ENCODE results near the gene ACOT11.

The ACOT11 gene

GRCh38 chr1:54640361-54640760 lies 92.3 kb downstream of the ACOT11 start:
- Histone ChIP-seq H3K79me2 (ENCODE audit: low read length) (no peaks in the 10 kb centered on the region), H3K4me3 (ENCODE audit: low read length) (no peak overlapping the region), H3K9me3 (replicated peaks; ENCODE audit: insufficient read depth, low read length) (no peaks in the 10 kb centered on the region), H3K9ac (ENCODE audit: low read length) (no peak overlapping the region), H3K4me2 (ENCODE audit: low read depth, low read length) (no peak overlapping the region), H4K20me1 (ENCODE audit: insufficient read depth, low read length) (no peaks in the 10 kb centered on the region), H3K4me1 (ENCODE audit: low read length) (no peaks in the 10 kb centered on the region), H3K27me3 (replicated peaks; ENCODE audit: insufficient read depth, low read length) (no peaks in the 10 kb centered on the region), H3K27ac (ENCODE audit: low read length) (no peak overlapping the region), H3F3A (ENCODE audit: insufficient read depth, low read length) (no peaks in the 10 kb centered on the region), H3K36me3 (replicated peaks; ENCODE audit: insufficient read depth, low read length) (no peaks in the 10 kb centered on the region), H3K9me2 (replicated peaks; ENCODE audit: insufficient read depth, low read length) (no peaks in the 10 kb centered on the region), H2AFZ (ENCODE audit: low read length) (0 out of 2 replicates have a peak overlapping the region, but pooled peaks have one; percentile 33)
- DNase-seq = no peak
- no peak for TF ChIP-seq EZH2phosphoT487 (IDR thresholded peaks at IDR 0.05; ENCODE audit: low read length)
- no peak for TF ChIP-seq EZH2 (optimal IDR thresholded peaks at IDR 0.05; ENCODE audit: low read depth, low read length)
- TF ChIP-seq CTCF (IDR thresholded peaks at IDR 0.05; ENCODE audit: low read length) = no peak

GRCh38 chr1:54640863-54641836 lies 93.1 kb downstream of the ACOT11 start, which contains the start of gene MROH7:
Gene MROH7 (plus strand): TSS chr1:54641786. CDS start chr1:54652927, 11,141 bp downstream.
- Histone ChIP-seq H2AFZ (ENCODE audit: low read length) (no peak within 1 kb of the TSS), H3K4me1 (ENCODE audit: low read length) (no peaks in the 10 kb centered on the region), H3K4me2 (ENCODE audit: low read depth, low read length) (no peak within 1 kb of the TSS), H3K4me3 (ENCODE audit: low read length) (no peak within 1 kb of the TSS), H3K9me3 (replicated peaks; ENCODE audit: insufficient read depth, low read length) (no peaks in the 10 kb centered on the region), H3K9me2 (replicated peaks; ENCODE audit: insufficient read depth, low read length) (no peaks in the 10 kb centered on the region), H3K36me3 (replicated peaks; ENCODE audit: insufficient read depth, low read length) (no peaks in the 10 kb centered on the region), H3K27me3 (replicated peaks; ENCODE audit: insufficient read depth, low read length) (no peaks in the 10 kb centered on the region), H3K27ac (ENCODE audit: low read length) (no peak within 1 kb of the TSS), H3K79me2 (ENCODE audit: low read length) (no peaks in the 10 kb centered on the region), H3F3A (ENCODE audit: insufficient read depth, low read length) (no peaks in the 10 kb centered on the region), H4K20me1 (ENCODE audit: insufficient read depth, low read length) (no peaks in the 10 kb centered on the region), H3K9ac (ENCODE audit: low read length) (no peak within 1 kb of the TSS)
- no peak for TF ChIP-seq EZH2phosphoT487 (IDR thresholded peaks at IDR 0.05; ENCODE audit: low read length)
- no peak for DNase-seq

- Histone ChIP-seq H3K9ac (ENCODE audit: low read length) (no peak overlapping the region), H3K27ac (ENCODE audit: low read length) (no peak overlapping the region), H3F3A (ENCODE audit: insufficient read depth, low read length) (no peaks in the 10 kb centered on the region), H3K9me3 (replicated peaks; ENCODE audit: insufficient read depth, low read length) (no peaks in the 10 kb centered on the region), H3K27me3 (replicated peaks; ENCODE audit: insufficient read depth, low read length) (no peaks in the 10 kb centered on the region), H4K20me1 (ENCODE audit: insufficient read depth, low read length) (no peaks in the 10 kb centered on the region), H3K36me3 (replicated peaks; ENCODE audit: insufficient read depth, low read length) (no peaks in the 10 kb centered on the region), H3K4me2 (ENCODE audit: low read depth, low read length) (no peak overlapping the region), H3K79me2 (ENCODE audit: low read length) (no peaks in the 10 kb centered on the region), H3K9me2 (replicated peaks; ENCODE audit: insufficient read depth, low read length) (no peaks in the 10 kb centered on the region), H2AFZ (ENCODE audit: low read length) (no peak overlapping the region), H3K4me1 (ENCODE audit: low read length) (no peaks in the 10 kb centered on the region), H3K4me3 (ENCODE audit: low read length) (no peak overlapping the region)
- TF ChIP-seq EZH2 (optimal IDR thresholded peaks at IDR 0.05; ENCODE audit: low read depth, low read length) = no peak
- no peak for TF ChIP-seq CTCF (IDR thresholded peaks at IDR 0.05; ENCODE audit: low read length)
- TF ChIP-seq EZH2phosphoT487 (IDR thresholded peaks at IDR 0.05; ENCODE audit: low read length) = no peak
- DNase-seq = no peak
These were observed 95.7 kb downstream of the ACOT11 start for GRCh38 chr1:54643736-54644135.

All from MM.1S (cell line).